Cardiac fibroblast (primary cell): ENCODE results near the gene SCN1B.
"Not testable (repeated sequence)": the region's sequence is repeated elsewhere in the genome, so short reads cannot be mapped to it uniquely, and the experiment has no call there.

Source experiments
- DNase-seq, 2 donors: peaks; one replicate each; pipeline versions ENCODE4 v3.0.0 to v3.0.0-alpha.2; 2010; ENCODE audit warnings: low read depth in 2 of 2
- H3K4me3 ChIP-seq, 2 donors: replicated peaks in 1 of 2; 1 replicate in 1 of 2; 2 replicates in 1 of 2; pipeline ENCODE4 v1.5.1; 2011; ENCODE audit warnings: low read depth in 2 of 2, low read length in 2 of 2, mild to moderate bottlenecking in 2 of 2, moderate library complexity in 1 of 2
- CTCF ChIP-seq: IDR thresholded peaks from one replicate; pipeline ENCODE4 v1.5.1; 2011; ENCODE audit warnings: low read depth, mild to moderate bottlenecking, low read length, inconsistent platforms

Gene SCN1B

GRCh38 chr19:35027009-35027408, 3.3 kb upstream of the SCN1B start:
- no peak for TF ChIP-seq CTCF
- H3K4me3 ChIP-seq = no peak overlapping the region
- DNase-seq = no peak

- peak in 1 of 2 donors; percentile 50 for DNase-seq
- H3K4me3 ChIP-seq = no peak overlapping the region
- TF ChIP-seq CTCF = no peak
Observed at GRCh38 chr19:35027851-35028599, 2.2 kb upstream of the SCN1B start.

- not testable (repeated sequence) for DNase-seq, H3K4me3 ChIP-seq
Observed at GRCh38 chr19:35028600-35028885, 1.7 kb upstream of the SCN1B start.

GRCh38 chr19:35029275-35029736, 964 bp upstream of the SCN1B start:
- H3K4me3 ChIP-seq, DNase-seq: not testable (repeated sequence)

GRCh38 chr19:35029737-35030256, 473 bp upstream of the SCN1B start:
- H3K4me3 ChIP-seq = peak overlapping the region; percentile 39 to 54
- no peak for DNase-seq
- no peak for TF ChIP-seq CTCF

- H3K4me3 ChIP-seq = peak overlapping the region; percentile 54 to 60
- peak; percentile 23 to 30 for DNase-seq
Observed at GRCh38 chr19:35031072-35031881, 1.0 kb downstream of the SCN1B start.

GRCh38 chr19:35032356-35032865, 2.1 kb downstream of the SCN1B start:
- no peak overlapping the region for H3K4me3 ChIP-seq
- TF ChIP-seq CTCF = no peak
- DNase-seq = no peak

More at GRCh38 chr19:35031072-35031881, 1.0 kb downstream of the SCN1B start:
- no peak for TF ChIP-seq CTCF
